B cell (primary cell): ENCODE data around the gene DBF4B. TPM values are rescaled to one million over a fixed set of nuclear protein-coding genes. Genes with fewer than 3 reads are reported as not detected.

Experiments
- ATAC-seq: fragments of 200-7000 bp; cut with Tn5 transposase; one replicate; pipeline ENCODE4 v1.10.0; 2021; ENCODE audit warnings: low read depth, mild to moderate bottlenecking, moderate number of reproducible peaks, moderate library complexity
- CTCF ChIA-PET: fragments of 350-600 bp; sonication (Branson Sonifier 250); formaldehyde crosslinking; loops from one replicate; lab custom pipeline; 2021; ENCODE audit warnings: antibody characterized with exemption, inconsistent platforms; lab: Charles Lee
- POLR2A ChIA-PET: fragments of 350-600 bp; sonication (Branson Sonifier 250); formaldehyde crosslinking; loops from one replicate; lab custom pipeline; 2021; ENCODE audit warnings: antibody characterized with exemption; lab: Charles Lee
- DNase-seq: peaks from one replicate; pipeline ENCODE4 v3.0.0; 2013
- H2AFZ ChIP-seq: 2 replicates; pipeline ENCODE4 v1.6.1; 2012; ENCODE audit warnings: mild to moderate bottlenecking, low read depth, low read length; ENCODE audit not compliant: insufficient read depth, poor library complexity, severe bottlenecking
- H3K27ac ChIP-seq, 2 donors: 1 replicate in 1 of 2; 2 replicates in 1 of 2; pipeline ENCODE4 v1.5.1; 2012 to 2013; ENCODE audit warnings: low read length in 2 of 2, mild to moderate bottlenecking in 2 of 2, moderate library complexity in 1 of 2
- H3K27me3 ChIP-seq, 4 experiments: fragments of 200-600 bp in 1 of 4; sonication (generic) in 1 of 4; replicated peaks in 1 of 4; 1 replicate in 2 of 4; 2 replicates in 2 of 4; pipeline versions ENCODE4 v1.6.1 to v1.7.0; 2013 to 2016; ENCODE audit warnings: low read length in 3 of 4, mild to moderate bottlenecking in 2 of 4, mixed read lengths in 1 of 4, moderate library complexity in 1 of 4; ENCODE audit not compliant: insufficient read depth in 4 of 4, control insufficient read depth in 3 of 4; ENCODE audit errors: control extremely low read depth in 1 of 4
- H3K36me3 ChIP-seq, 2 experiments: replicated peaks in 1 of 2; 1 replicate in 1 of 2; 2 replicates in 1 of 2; pipeline versions ENCODE4 v1.6.1 to v1.7.1; 2013; ENCODE audit warnings: low read length in 1 of 2; ENCODE audit not compliant: insufficient read depth in 2 of 2, control insufficient read depth in 1 of 2; ENCODE audit errors: control extremely low read depth in 1 of 2, extremely low read depth in 1 of 2
- H3K4me1 ChIP-seq, 2 donors: fragments of 200-600 bp in 1 of 2; sonication (generic) in 1 of 2; 1 replicate in 1 of 2; 2 replicates in 1 of 2; pipeline versions ENCODE4 v1.5.1 to v1.6.1; 2013 to 2017; ENCODE audit warnings: low read length in 2 of 2; ENCODE audit not compliant: control insufficient read depth in 2 of 2, insufficient read depth in 2 of 2
- H3K4me2 ChIP-seq: replicated peaks from 2 replicates; pipeline ENCODE3; 2012; ENCODE audit warnings: mild to moderate bottlenecking, low read depth, low read length; ENCODE audit not compliant: poor library complexity, severe bottlenecking
- H3K4me3 ChIP-seq, 5 experiments: fragments of 200-600 bp in 1 of 5; sonication (generic) in 1 of 5; 1 replicate in 3 of 5; 2 replicates in 2 of 5; pipeline versions ENCODE4 v1.5.1 to v1.7.0; 2011 to 2016; ENCODE audit warnings: low read length in 4 of 5, mild to moderate bottlenecking in 4 of 5, low read depth in 2 of 5, control low read depth in 1 of 5, moderate library complexity in 1 of 5; ENCODE audit not compliant: insufficient read depth in 1 of 5; ENCODE audit errors: control extremely low read depth in 1 of 5, extremely low read depth in 1 of 5
- H3K79me2 ChIP-seq: fragments of 200-600 bp; sonication (generic); one replicate; pipeline ENCODE4 v1.6.0; 2016; ENCODE audit warnings: low read length; ENCODE audit not compliant: control insufficient read depth, insufficient read depth
- H3K9ac ChIP-seq: fragments of 200-600 bp; sonication (generic); 2 replicates; pipeline ENCODE4 v1.6.1; 2017; ENCODE audit warnings: mild to moderate bottlenecking, low read length, moderate library complexity
- H3K9me3 ChIP-seq, 3 donors: one replicate each; pipeline versions ENCODE4 v1.6.1 to v1.7.1; 2013; ENCODE audit warnings: low read length in 2 of 3; ENCODE audit not compliant: control insufficient read depth in 2 of 3, insufficient read depth in 1 of 3; ENCODE audit errors: control extremely low read depth in 1 of 3
- H4K20me1 ChIP-seq: 2 replicates; pipeline ENCODE4 v1.6.0; 2012; ENCODE audit warnings: mild to moderate bottlenecking, low read length; ENCODE audit not compliant: insufficient read depth, control insufficient read depth, poor library complexity, severe bottlenecking
- H3K27ac Mint-ChIP-seq: one replicate; pipeline ENCODE4 v1.8.0; 2021; ENCODE audit warnings: mixed read lengths
- H3K27me3 Mint-ChIP-seq: one replicate; pipeline ENCODE4 v1.8.0; 2021; ENCODE audit warnings: mixed read lengths
- H3K4me1 Mint-ChIP-seq: one replicate; pipeline ENCODE4 v1.8.0; 2021; ENCODE audit warnings: mixed read lengths
- H3K4me3 Mint-ChIP-seq: one replicate; pipeline ENCODE4 v1.8.0; 2021; ENCODE audit warnings: mixed read lengths
- H3K9me3 Mint-ChIP-seq: one replicate; pipeline ENCODE4 v1.8.0; 2022; ENCODE audit warnings: mixed read lengths; ENCODE audit not compliant: insufficient read depth
- CTCF ChIP-seq: fragments of 200-600 bp; IDR thresholded peaks from one replicate; pipeline ENCODE4 v1.8.0; 2022; ENCODE audit warnings: antibody characterized with exemption, mild to moderate bottlenecking
- EZH2 ChIP-seq: IDR thresholded peaks from 2 replicates; pipeline ENCODE4 v1.6.1; 2012; ENCODE audit warnings: borderline replicate concordance, low read depth, mild to moderate bottlenecking, moderate library complexity, low read length; ENCODE audit not compliant: insufficient read depth, poor library complexity, severe bottlenecking
- WGBS: methylation state at CpG from one replicate; pipeline ENCODE4 v1.1.5; 2013; ENCODE audit warnings: missing lambda C conversion rate; ENCODE audit not compliant: insufficient coverage; 5-methylcytosine and 5-hydroxymethylcytosine counted together
- intact Hi-C: fragments of 100-400 bp; cut with micrococcal nuclease; formaldehyde crosslinking; loops from one replicate; pipeline ENCODE4 v1.10.0; 2022
- polyA plus RNA-seq: library from polyadenylated mRNA; depleted of rRNA; stranded (reverse); fragments of >200 nt; gene quantifications from 2 replicates; pipeline ENCODE4 v1.2.3, GENCODE V29; 2012
- total RNA-seq, 2 donors: library from RNA; stranded (reverse); fragments of 120-200 nt in 1 of 2; gene quantifications; 1 replicate in 1 of 2; 2 replicates in 1 of 2; pipeline versions ENCODE4 v1.2.3 to v1.2.4, GENCODE V29; 2013 to 2022

DBF4B gene
- total and polyA plus RNA-seq, 2 donors (not counting 1 experiment from before 2014, with no cell fraction given): 10.9 to 15.9 TPM

GRCh38 chr17:44747566-44747965, 39.1 kb downstream of the DBF4B start:
- ChIA-PET POLR2A (no interaction called here), CTCF (no interaction called here)
- no peaks in the 10 kb centered on the region for H3K27me3 Mint-ChIP-seq
- H3K27me3 ChIP-seq: no peaks in the 10 kb centered on the region
- H3K4me1 Mint-ChIP-seq: no peaks in the 10 kb centered on the region
- peaks cover 0 to 9% of the 10 kb centered on the region in 2 experiments for H3K36me3 ChIP-seq
- no peaks in the 10 kb centered on the region for H4K20me1 ChIP-seq
- H3K27ac Mint-ChIP-seq: no peak overlapping the region
- ATAC-seq (no peak), DNase-seq (no peak)
- H3K4me1 ChIP-seq: no peaks in the 10 kb centered on the region
- no peak overlapping the region for H3K4me3 ChIP-seq
- no peak overlapping the region for H3K4me3 Mint-ChIP-seq
- H2AFZ ChIP-seq: no peak overlapping the region
- H3K79me2 ChIP-seq: no peaks in the 10 kb centered on the region
- no peak overlapping the region for H3K27ac ChIP-seq
- H3K4me2 ChIP-seq: no peak overlapping the region
- no peak for TF ChIP-seq EZH2
- no peak for TF ChIP-seq CTCF
- no peaks in the 10 kb centered on the region for H3K9me3 Mint-ChIP-seq
- no peaks in the 10 kb centered on the region for H3K9me3 ChIP-seq
- H3K9ac ChIP-seq: no peak overlapping the region
- intact Hi-C loops: no loop called here

GRCh38 chr17:44749076-44749979, 40.9 kb downstream of the DBF4B start:
- Mint-ChIP-seq H3K4me3 (no peak overlapping the region), H3K9me3 (no peaks in the 10 kb centered on the region), H3K27me3 (peaks cover 3% of the 10 kb centered on the region), H3K4me1 (no peaks in the 10 kb centered on the region), H3K27ac (no peak overlapping the region)
- H3K27me3 ChIP-seq: no peaks in the 10 kb centered on the region
- H4K20me1 ChIP-seq: no peaks in the 10 kb centered on the region
- 96% methylated on average over 19 of the region's 19 CpGs for WGBS
- TF ChIP-seq EZH2 (no peak), CTCF (no peak)
- H3K9me3 ChIP-seq: no peaks in the 10 kb centered on the region
- H3K36me3 ChIP-seq: peaks cover 0 to 9% of the 10 kb centered on the region in 2 experiments
- ChIA-PET POLR2A (no interaction called here), CTCF (no interaction called here)
- H3K9ac ChIP-seq: no peak overlapping the region
- H3K79me2 ChIP-seq: no peaks in the 10 kb centered on the region
- intact Hi-C loops: no loop called here
- ATAC-seq (no peak), DNase-seq (no peak)
- no peak overlapping the region for H3K4me3 ChIP-seq
- no peak overlapping the region for H2AFZ ChIP-seq
- no peak overlapping the region for H3K27ac ChIP-seq
- no peak overlapping the region for H3K4me2 ChIP-seq
- H3K4me1 ChIP-seq: no peaks in the 10 kb centered on the region
